Ovary (tissue), 9 donors: ENCODE data around the gene DIPK1B. TPM values are rescaled to one million over a fixed set of nuclear protein-coding genes. Genes with fewer than 3 reads are reported as not detected.
"Not testable (repeated sequence)": the region's sequence is repeated elsewhere in the genome, so short reads cannot be mapped to it uniquely, and the experiment has no call there.

ENCODE experiments used
- DNase-seq, 5 donors: peaks; one replicate each; pipeline ENCODE4 v3.0.0-alpha.2; 2019 to 2020
- H3K27ac ChIP-seq, 2 donors: fragments of 200-600 bp; one replicate each; pipeline versions ENCODE4 v1.5.1 to v1.8.0; 2019 to 2022
- H3K27me3 ChIP-seq: fragments of 200-600 bp; one replicate; pipeline ENCODE4 v1.8.0; 2022
- H3K36me3 ChIP-seq: fragments of 200-600 bp; sonication (generic); one replicate; pipeline ENCODE4 v1.5.1; 2019
- H3K4me1 ChIP-seq: one replicate; pipeline ENCODE4 v1.8.1; 2013; ENCODE audit warnings: mild to moderate bottlenecking, moderate library complexity; ENCODE audit not compliant: insufficient read depth
- H3K4me3 ChIP-seq: fragments of 200-600 bp; sonication (generic); one replicate; pipeline ENCODE4 v1.5.1; 2017
- H3K9me3 ChIP-seq, 2 donors: fragments of 200-600 bp in 1 of 2; sonication (generic) in 1 of 2; one replicate each; pipeline versions ENCODE4 v1.5.1 to v1.8.1; 2013 to 2019; ENCODE audit warnings: mild to moderate bottlenecking in 1 of 2, moderate library complexity in 1 of 2
- CTCF ChIP-seq, 3 donors: fragments of 450-650 bp in 2 of 3; fragments of 200-600 bp in 1 of 3; IDR thresholded peaks; one replicate each; pipeline versions ENCODE4 v1.5.1 to v1.8.0; 2016 to 2022; ENCODE audit warnings: antibody characterized with exemption in 3 of 3, mild to moderate bottlenecking in 1 of 3
- EP300 ChIP-seq: sonication (generic); formaldehyde crosslinking; IDR thresholded peaks from one replicate; pipeline ENCODE4 v1.6.1; 2017; ENCODE audit warnings: antibody characterized with exemption
- POLR2A ChIP-seq: fragments of 450-650 bp; IDR thresholded peaks from one replicate; pipeline ENCODE4 v1.6.1; 2017; ENCODE audit warnings: antibody characterized with exemption, mild to moderate bottlenecking, moderate library complexity
- WGBS, 3 donors: extraction: QIAGEN DNeasy Blood & Tissue Kit in 1 of 3; methylation state at CpG; one replicate each; pipeline versions ENCODE4 v1.1.5 to v1.1.7; 2013 to 2017; 5-methylcytosine and 5-hydroxymethylcytosine counted together
- intact Hi-C, 4 donors: fragments of 100-400 bp; cut with DNase I; formaldehyde crosslinking; loops; one replicate each; pipeline versions ENCODE4 v1.11.0 to v1.15.1; 2022 to 2023
- polyA plus RNA-seq, 2 donors: library from polyadenylated mRNA; stranded (reverse); fragments of 200-250 nt in 1 of 2; fragments of 350-450 nt in 1 of 2; fragmentation: Illumina TruSeq in 1 of 2; extraction: RNeasy Lipid Tissue Mini Kit (QIAGEN cat#74804) in 1 of 2; gene quantifications; one replicate each; pipeline ENCODE4 v1.2.3, GENCODE V29; 2013 to 2014
- total RNA-seq, 7 donors: library from RNA; depleted of rRNA in 2 of 7; stranded (reverse); fragments of >200 nt in 2 of 7; fragmentation: NEBNext Ultra II Directional in 3 of 7; extraction: Animal tissue kit (Norgen Biotek cat#: 25700) in 3 of 7; gene quantifications; one replicate each; pipeline versions ENCODE4 v1.1.0 to v1.2.4, GENCODE V29; 2016 to 2023
- donor health status: DM: no; HTN: no; CAD: no; lungs with moderate emphysema.
- donor health status: DM: no; HTN: no; CAD: no.
- donor health status: Bipolar disorder and iron deficiency.
- donor health status: DM: yes; HTN: yes; CAD: no.
- donor health status: DM: no; HTN: no; CAD: no.
- donor health status: DM: yes; HTN: yes; CAD: no.

Gene DIPK1B
- total and polyA plus RNA-seq, 9 donors, result 2.9 to 23.4 (median 13.1) TPM

- Histone ChIP-seq H3K4me3 (no peak overlapping the region), H3K4me1 (peaks cover 3% of the 10 kb centered on the region), H3K27me3 (no peaks in the 10 kb centered on the region), H3K27ac (no peak overlapping the region), H3K36me3 (no peaks in the 10 kb centered on the region), H3K9me3 (no peaks in the 10 kb centered on the region)
- DNase-seq, result no peak
- TF ChIP-seq EP300 (no peak), POLR2A (no peak), CTCF (IDR thresholded peaks at IDR 0.05) (no peak)
- WGBS, 3 donors, result 55 to 64% (median 56%) methylated on average over 13 of the region's 13 CpGs
- intact Hi-C loops, result no loop called here
Observed at GRCh38 chr9:136700304-136700703, 12.1 kb upstream of the DIPK1B start.

DNA sequence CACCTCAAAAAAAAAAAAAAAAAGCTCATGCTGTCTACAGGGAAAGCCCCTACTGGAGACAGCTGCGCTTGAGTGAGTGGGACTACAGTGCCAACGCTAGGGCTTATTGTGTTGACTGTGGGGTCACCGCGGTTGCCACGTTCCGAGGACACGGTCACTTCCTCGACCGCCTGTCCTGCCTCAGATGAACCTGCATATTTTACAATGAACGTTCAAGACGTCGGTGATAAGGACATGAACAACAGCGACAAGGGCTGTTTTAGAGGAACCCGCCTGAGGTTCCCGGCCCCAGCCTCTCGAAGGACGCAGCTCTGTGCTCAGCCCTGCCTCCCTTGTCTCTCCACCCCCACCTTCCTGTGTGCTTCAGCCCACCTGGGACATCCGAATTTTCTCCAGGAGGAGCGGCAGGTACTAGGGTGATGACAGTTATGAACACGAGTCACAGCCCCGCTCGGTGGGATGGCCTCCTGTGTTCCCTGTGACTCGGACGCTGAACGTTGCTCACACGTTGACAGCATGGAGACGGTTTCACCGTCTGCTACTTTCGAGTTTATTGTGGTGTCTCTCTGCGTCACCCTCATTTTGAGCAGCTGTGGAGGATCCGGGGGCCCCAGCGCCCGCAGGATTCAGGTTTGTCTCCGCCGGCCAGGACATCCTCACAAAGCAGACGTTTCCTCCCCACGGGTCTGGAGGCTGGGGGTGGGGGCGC lies 11.3 kb upstream of the DIPK1B start:
- 33 to 46% (median 34%) methylated on average over 37 to 38 of the region's 38 CpGs for WGBS, 3 donors

GRCh38 chr9:136701668-136702053 lies 10.7 kb upstream of the DIPK1B start:
- TF ChIP-seq POLR2A, result no peak
- no peak for TF ChIP-seq EP300
- TF ChIP-seq CTCF (IDR thresholded peaks at IDR 0.05), result no peak
- H3K36me3 ChIP-seq, result no peaks in the 10 kb centered on the region
- no peaks in the 10 kb centered on the region for H3K9me3 ChIP-seq
- no peak for DNase-seq
- no peak overlapping the region for H3K27ac ChIP-seq
- no peak overlapping the region for H3K4me3 ChIP-seq
- no peaks in the 10 kb centered on the region for H3K27me3 ChIP-seq
- intact Hi-C loops, result no loop called here
- H3K4me1 ChIP-seq, result peaks cover 3% of the 10 kb centered on the region
- 25 to 41% (median 37%) methylated on average over 10 of the region's 10 CpGs for WGBS, 3 donors

More for the DNA sequence above, 11.3 kb upstream of the DIPK1B start:
- H3K4me3 ChIP-seq, result no peak overlapping the region
- H3K27me3 ChIP-seq, result no peaks in the 10 kb centered on the region
- peaks cover 3% of the 10 kb centered on the region for H3K4me1 ChIP-seq
- intact Hi-C loops, result no loop called here
- no peaks in the 10 kb centered on the region for H3K9me3 ChIP-seq
- no peaks in the 10 kb centered on the region for H3K36me3 ChIP-seq
- no peak overlapping the region for H3K27ac ChIP-seq
- DNase-seq, result no peak
- TF ChIP-seq CTCF (IDR thresholded peaks at IDR 0.05) (no peak), POLR2A (no peak), EP300 (no peak)

GRCh38 chr9:136703276-136703860 lies 9.0 kb upstream of the DIPK1B start:
- WGBS, 3 donors, result 75 to 80% (median 77%) methylated on average over 12 of the region's 12 CpGs
- H3K4me3 ChIP-seq, result no peak overlapping the region
- H3K9me3 ChIP-seq, result no peaks in the 10 kb centered on the region
- no peak for DNase-seq
- H3K4me1 ChIP-seq, result no peaks in the 10 kb centered on the region
- TF ChIP-seq POLR2A (no peak), CTCF (IDR thresholded peaks at IDR 0.05) (no peak), EP300 (no peak)
- H3K36me3 ChIP-seq, result no peaks in the 10 kb centered on the region
- H3K27me3 ChIP-seq, result no peaks in the 10 kb centered on the region
- intact Hi-C loops, result no loop called here
- H3K27ac ChIP-seq, result no peak overlapping the region

GRCh38 chr9:136704741-136705140 lies 7.6 kb upstream of the DIPK1B start:
- DNase-seq, intact Hi-C loops, H3K4me1 ChIP-seq, H3K27me3 ChIP-seq, H3K36me3 ChIP-seq, H3K9me3 ChIP-seq, H3K27ac ChIP-seq, H3K4me3 ChIP-seq: not testable (repeated sequence)
- WGBS, 3 donors, result 83 to 91% (median 88%) methylated on average over 8 of the region's 8 CpGs
